Activated CD8-positive, alpha-beta memory T cell treated with anti-CD3 and anti-CD28 coated beads for 1 hour (primary cell): Measurements from ENCODE around the gene XAB2.

Experiments
- DNase-seq, 2 donors: peaks; one replicate each; pipeline ENCODE4 v3.0.0-alpha.2; 2020; ENCODE audit warnings: low read depth in 1 of 2; ENCODE audit errors: extremely low read depth in 1 of 2

The XAB2 gene

GRCh38 chr19:7635670-7636069 lies 6.3 kb upstream of the XAB2 start:
- DNase-seq = no peak

GRCh38 chr19:7633698-7634097 lies 4.4 kb upstream of the XAB2 start, which contains the start of gene PCP2:
PCP2 (minus strand) TSS chr19:7633719; CDS start chr19:7633457, 262 bp downstream.
- DNase-seq = no peak

GRCh38 chr19:7632340-7633203 lies 3.2 kb upstream of the XAB2 start:
- no peak for DNase-seq

- no peak for DNase-seq
Observed at GRCh38 chr19:7631577-7631976, 2.2 kb upstream of the XAB2 start.

GRCh38 chr19:7628589-7629311 lies 595 bp downstream of the XAB2 start:
- no peak for DNase-seq

DNA sequence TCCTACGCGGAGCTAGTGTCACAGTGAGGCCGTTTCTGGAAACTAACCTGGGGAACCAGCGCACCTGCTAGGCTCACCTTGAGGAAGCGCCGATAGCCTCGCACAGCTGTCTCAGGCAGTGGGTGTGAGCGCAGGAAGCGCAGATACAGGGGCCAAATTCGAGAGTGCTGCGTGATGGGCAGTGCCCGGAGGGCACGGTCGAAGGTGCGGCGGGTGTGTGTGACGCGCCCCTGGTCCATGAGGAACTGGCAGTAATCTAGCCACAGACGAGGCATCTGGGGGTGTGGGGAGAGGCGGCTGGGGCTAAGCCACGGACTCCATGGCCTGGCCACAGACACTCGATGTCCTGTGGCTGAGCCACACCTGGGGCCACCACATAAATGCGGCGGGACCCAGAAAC lies 2.2 kb downstream of the XAB2 start:
- no peak for DNase-seq

GRCh38 chr19:7625763-7626372 lies 3.5 kb downstream of the XAB2 start:
- DNase-seq = no peak

DNA sequence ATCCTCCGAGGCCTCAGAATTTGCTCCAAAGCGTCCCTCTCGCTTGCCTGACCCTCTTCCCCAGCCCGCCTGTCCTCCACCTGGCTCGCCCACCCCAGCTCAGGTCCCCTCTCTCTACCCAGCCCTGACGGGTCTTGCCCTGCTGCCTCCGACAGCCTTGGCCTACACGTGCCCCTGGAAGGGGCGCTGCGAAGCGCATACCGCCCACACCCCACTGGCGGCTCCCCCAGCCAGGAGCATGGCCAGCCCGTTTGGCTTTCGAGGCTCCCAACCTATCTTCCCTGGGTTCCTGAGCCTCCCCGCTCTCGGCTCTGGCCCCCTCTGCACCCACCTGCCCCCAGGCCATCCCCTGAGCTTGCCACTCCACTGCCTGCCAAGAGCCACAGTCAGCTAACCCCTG lies 4.5 kb downstream of the XAB2 start:
- DNase-seq = no peak

DNA sequence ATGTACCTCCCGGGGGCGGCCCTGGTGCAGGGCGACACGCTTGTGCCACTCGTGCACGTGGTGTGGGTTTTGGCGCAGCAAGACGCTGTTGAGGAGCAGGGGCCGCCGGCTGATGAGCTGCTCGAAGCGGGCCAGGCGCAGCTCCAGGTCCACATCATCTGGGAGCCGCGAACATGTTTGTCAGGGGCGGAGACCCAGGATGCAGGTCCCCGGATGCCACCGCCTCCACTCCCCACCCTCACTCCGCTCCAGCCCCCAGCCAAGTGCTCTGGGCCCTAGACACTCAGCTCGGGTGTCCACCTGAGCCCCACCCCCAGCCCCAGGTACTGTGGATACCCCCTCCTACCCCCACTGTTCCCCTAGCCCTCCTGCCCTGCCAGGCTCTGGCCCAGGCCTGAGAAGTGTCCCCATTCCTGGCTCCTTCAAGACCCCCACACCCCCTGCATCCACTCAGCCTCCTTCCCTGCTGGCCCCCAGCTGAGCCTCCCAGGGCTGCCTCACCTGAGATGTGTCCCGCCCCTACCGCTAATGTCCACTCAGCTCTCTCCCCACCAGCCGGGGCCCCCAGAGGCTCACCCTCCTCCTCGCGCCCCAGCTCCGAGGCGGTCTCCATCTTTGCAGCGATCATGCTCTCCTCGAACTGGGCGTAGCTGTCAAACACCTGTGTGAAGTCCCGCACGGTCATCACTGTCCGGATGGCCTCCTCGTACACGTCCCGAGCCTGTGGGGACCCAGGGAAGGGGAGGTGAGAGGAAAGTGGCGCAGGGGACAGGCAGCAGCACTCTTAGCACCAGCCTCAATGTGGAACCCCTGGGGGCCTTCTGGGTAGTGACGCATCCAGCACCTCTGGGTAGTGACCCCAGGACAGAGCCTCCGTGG lies 5.4 kb downstream of the XAB2 start:
- DNase-seq = no peak

DNA sequence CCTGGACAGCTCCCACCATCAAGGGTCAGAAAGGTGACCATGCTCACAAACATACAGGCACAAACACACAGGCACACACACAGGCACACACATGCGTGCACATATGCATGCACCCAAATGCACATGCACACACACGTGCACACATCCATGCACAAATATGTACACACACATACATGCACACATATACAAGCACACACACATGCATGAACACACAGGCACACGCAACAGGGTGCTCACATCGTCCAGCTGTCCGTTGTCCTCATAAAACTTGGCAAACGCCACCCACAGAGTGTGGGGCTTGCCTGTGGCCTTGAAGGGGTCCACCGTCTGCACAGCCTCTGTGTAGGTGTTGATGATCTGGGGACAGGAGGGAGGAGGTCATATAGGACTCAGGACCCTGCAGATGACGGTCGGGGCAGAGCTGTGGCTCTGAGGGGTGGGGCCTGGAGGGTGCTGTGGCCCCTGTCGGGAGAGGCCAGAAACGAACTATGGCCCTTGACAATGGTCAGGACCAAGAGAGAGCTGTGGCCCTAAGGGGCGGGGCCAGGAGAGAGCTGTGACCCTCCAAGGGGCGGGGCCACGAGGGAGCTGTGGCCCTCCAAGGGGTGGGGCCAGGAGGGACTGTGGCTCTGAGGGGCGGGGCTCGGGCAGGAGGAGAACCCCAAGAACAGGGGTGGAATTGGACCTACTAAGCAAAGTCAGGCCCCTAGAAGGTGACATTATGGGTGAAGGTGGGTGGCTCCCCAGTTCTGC lies 6.2 kb downstream of the XAB2 start:
- no peak for DNase-seq

GRCh38 chr19:7620442-7621412 lies 8.6 kb downstream of the XAB2 start:
- DNase-seq = no peak

DNA sequence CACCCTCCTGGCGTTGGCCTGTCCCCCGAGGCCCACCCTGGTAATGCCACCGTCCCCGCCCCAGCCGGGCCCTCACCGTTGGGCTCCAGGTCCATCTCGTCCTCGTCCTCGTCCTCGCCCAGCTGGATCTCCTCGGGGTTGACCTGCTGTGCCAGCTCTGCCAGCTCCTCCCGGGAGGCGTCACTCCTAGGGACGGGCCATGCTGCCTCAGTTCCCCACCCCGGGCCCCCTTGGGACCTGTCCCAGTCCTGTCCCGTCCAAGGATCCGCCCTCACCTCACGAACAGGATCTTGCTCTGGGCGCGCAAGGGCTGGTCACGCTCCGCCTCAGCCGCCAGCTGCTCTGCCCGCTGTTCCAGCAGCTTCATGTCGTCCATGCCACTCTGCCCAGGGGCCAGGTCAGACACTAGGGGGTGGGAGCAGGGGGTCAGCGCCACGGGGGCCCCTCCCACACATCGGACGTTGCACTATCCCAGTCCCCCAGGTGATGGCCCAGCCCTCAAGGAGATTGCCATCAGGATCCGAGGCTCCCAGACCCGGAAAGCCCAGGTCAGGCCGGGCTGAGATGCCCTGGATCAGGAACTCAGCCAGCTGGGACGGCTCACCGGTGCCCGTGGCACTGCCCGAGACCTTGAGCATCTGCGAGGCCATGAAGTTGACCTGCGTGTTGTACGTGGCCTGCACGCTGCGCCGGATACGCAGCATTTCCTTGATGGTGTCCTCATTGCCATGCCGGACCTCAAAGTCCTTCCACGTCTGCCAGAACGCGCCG lies 9.5 kb downstream of the XAB2 start:
- no peak for DNase-seq

GRCh38 chr19:7618771-7619510 lies 10.4 kb downstream of the XAB2 start:
- DNase-seq = no peak

GRCh38 chr19:7618348-7618747 lies 11.0 kb downstream of the XAB2 start:
- no peak for DNase-seq

DNA sequence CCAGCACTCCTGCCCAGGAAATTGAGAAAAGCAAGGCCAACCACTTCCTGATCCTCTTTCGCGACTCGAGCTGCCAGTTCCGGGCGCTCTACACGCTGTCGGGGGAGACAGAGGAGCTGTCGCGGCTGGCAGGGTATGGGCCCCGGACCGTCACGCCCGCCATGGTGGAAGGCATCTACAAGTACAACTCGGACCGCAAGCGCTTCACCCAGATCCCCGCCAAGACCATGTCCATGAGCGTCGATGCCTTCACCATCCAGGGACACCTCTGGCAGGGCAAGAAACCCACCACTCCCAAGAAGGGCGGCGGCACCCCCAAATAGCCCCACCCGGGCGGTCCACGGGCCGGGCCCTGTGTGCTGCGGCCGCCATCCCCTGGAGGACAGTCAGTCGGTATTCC lies 11.6 kb downstream of the XAB2 start:
- no peak for DNase-seq

DNA sequence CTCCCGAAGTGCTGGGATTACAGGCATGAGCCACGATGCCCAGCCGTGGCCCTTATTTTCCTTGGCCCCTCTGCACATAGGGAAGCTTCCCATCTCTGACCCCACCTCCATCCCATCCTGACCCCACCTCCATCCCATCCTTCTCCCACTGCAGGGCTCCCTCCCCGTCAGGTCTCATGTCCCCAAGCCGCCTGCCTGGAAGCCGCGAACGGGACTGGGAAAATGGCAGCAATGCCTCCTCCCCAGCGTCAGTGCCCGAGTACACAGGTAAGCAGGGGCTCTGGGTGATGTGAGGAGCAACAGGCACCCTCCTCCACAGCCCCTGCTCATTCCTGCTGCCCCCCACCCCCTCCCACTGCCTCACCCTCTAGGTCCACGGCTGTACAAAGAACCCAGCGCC lies 12.2 kb downstream of the XAB2 start:
- no peak for DNase-seq
